ENCODE measurements around the gene PDGFB. TPM values are rescaled to one million over a fixed set of nuclear protein-coding genes. Genes with fewer than 3 reads are reported as not detected.
A peak's percentile ranks its signal among the peaks of the same experiment; 100 is the strongest.

PDGFB gene
- total and polyA plus RNA-seq, 11 donors, result 9.0 to 43.7 (median 21.3) TPM

DNA sequence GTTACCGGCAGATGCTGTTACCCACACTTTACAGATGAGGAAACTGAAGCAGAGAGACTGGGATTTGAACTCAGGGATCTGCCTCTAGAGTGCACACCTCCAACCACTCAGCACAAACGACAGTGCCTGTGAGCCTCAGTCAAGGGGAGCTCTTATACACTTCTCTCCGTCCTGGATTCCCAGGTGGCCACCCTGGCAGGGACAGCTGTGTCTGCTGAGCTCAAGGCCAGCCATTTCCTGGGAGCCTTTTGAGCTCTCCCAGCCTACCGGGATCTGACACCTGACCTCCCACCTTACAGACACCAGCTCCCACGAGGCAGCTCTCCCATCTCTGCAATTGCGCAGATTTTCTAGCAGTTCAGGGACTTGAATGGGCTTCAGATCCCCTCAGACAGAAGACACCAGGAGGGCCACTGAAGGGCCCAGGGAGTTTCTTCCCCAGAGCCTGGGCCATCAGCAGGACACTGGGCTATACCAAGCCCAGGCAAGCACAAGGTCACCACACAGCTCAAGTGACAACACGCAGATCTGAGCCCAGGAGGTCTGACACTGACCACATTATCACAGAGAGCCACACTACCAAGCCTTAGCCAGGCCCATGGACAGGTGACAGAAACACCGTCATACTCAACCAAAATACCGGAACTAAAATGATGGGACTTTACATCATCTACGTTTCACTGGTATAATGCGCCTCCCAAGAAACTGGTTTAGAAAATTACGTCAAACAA lies 17.1 kb downstream of the PDGFB start:
- WGBS, 4 donors, result 75 to 82% (median 80%) methylated on average over 12 of the region's 12 CpGs
- no peaks in the 10 kb centered on the region for H3K9me3 ChIP-seq
- H3K4me1 ChIP-seq, result peaks cover 0 to 28% (median 16%) of the 10 kb centered on the region in 12 donors
- no peak for TF ChIP-seq POLR2A (IDR thresholded peaks at IDR 0.05)
- TF ChIP-seq, protein P1, sequence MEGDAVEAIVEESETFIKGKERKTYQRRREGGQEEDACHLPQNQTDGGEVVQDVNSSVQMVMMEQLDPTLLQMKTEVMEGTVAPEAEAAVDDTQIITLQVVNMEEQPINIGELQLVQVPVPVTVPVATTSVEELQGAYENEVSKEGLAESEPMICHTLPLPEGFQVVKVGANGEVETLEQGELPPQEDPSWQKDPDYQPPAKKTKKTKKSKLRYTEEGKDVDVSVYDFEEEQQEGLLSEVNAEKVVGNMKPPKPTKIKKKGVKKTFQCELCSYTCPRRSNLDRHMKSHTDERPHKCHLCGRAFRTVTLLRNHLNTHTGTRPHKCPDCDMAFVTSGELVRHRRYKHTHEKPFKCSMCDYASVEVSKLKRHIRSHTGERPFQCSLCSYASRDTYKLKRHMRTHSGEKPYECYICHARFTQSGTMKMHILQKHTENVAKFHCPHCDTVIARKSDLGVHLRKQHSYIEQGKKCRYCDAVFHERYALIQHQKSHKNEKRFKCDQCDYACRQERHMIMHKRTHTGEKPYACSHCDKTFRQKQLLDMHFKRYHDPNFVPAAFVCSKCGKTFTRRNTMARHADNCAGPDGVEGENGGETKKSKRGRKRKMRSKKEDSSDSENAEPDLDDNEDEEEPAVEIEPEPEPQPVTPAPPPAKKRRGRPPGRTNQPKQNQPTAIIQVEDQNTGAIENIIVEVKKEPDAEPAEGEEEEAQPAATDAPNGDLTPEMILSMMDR (IDR thresholded peaks at IDR 0.05), result no peak
- H3K27ac ChIP-seq, result no peak overlapping the region
- DNase-seq (no peak), ATAC-seq (no peak)
- intact Hi-C loops (cut with DNase I), result no loop called here
- no peak overlapping the region for H3K4me3 ChIP-seq
- peaks cover 0 to 8% (median 0%) of the 10 kb centered on the region in 9 donors for H3K27me3 ChIP-seq
- peaks cover 0 to 96% (median 76%) of the 10 kb centered on the region in 9 donors for H3K36me3 ChIP-seq

DNA sequence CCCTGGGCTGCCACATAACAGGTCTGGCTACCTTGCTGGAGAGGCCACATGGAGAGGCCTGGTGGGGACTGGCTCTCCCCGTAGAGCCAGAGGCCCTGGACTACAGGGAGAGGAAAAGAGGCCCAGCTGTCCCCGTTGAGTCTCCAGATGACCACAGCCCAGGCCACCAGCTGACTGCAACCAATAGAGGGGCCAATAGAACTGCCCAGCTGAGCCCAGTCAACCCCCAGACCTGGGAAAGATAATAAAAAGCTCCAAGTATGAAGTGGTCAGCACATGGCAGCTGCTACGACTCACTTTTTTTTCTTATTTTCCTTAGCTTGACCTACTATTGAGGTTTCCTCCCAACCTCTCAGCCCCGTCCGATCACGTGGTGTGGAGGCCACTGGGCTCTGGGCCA lies 18.4 kb downstream of the PDGFB start:
- peaks cover 0 to 91% (median 71%) of the 10 kb centered on the region in 9 donors for H3K36me3 ChIP-seq

DNA sequence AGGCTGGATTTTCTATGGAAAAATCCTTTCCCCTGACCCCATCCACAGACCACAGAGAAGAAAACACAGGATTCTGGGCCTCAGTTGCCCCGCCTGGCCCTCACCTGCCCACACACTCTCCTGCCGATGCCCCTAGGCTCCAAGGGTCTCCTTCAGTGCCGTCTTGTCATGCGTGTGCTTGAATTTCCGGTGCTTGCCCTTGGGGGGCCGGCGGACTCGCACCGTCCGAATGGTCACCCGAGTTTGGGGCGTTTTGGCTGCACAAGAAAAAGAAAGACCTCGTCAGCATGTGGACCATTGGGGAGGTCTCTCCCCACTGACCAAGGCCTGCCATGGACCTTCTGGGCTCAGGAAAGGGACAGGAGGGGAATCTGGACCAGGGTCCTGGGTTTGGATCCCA lies 19.2 kb downstream of the PDGFB start:
- H3K36me3 ChIP-seq, result peaks cover 0 to 84% (median 63%) of the 10 kb centered on the region in 9 donors
- WGBS, 4 donors, result 94 to 100% (median 96%) methylated on average over 9 to 13 of the region's 13 CpGs
- no peak overlapping the region for H3K27ac ChIP-seq
- peaks cover 0 to 8% (median 0%) of the 10 kb centered on the region in 9 donors for H3K27me3 ChIP-seq
- ATAC-seq, result no peak
- H3K4me3 ChIP-seq, result no peak overlapping the region
- no peak for TF ChIP-seq POLR2A (IDR thresholded peaks at IDR 0.05)
- TF ChIP-seq, protein P1 (IDR thresholded peaks at IDR 0.05), result no peak
- intact Hi-C loops (cut with DNase I), result no loop called here
- DNase-seq, result peak in 1 of 5 donors; percentile 20
- H3K9me3 ChIP-seq, result no peaks in the 10 kb centered on the region
- H3K4me1 ChIP-seq, result peaks cover 0 to 16% (median 5%) of the 10 kb centered on the region in 12 donors

More for the DNA sequence above, 18.4 kb downstream of the PDGFB start:
- ATAC-seq (no peak), DNase-seq (no peak)
- no peak for TF ChIP-seq POLR2A (IDR thresholded peaks at IDR 0.05)
- TF ChIP-seq, protein P1 (IDR thresholded peaks at IDR 0.05), result no peak
- intact Hi-C loops (cut with DNase I), result no loop called here
- Histone ChIP-seq H3K4me3 (no peak overlapping the region), H3K4me1 (peaks cover 0 to 17% (median 12%) of the 10 kb centered on the region in 12 donors), H3K27ac (peak overlapping the region in 1 of 12 donors; percentile 28), H3K9me3 (no peaks in the 10 kb centered on the region), H3K27me3 (peaks cover 0 to 8% (median 0%) of the 10 kb centered on the region in 9 donors)
- WGBS, 4 donors, result 74 to 84% (median 83%) methylated on average over 5 to 6 of the region's 6 CpGs

DNA sequence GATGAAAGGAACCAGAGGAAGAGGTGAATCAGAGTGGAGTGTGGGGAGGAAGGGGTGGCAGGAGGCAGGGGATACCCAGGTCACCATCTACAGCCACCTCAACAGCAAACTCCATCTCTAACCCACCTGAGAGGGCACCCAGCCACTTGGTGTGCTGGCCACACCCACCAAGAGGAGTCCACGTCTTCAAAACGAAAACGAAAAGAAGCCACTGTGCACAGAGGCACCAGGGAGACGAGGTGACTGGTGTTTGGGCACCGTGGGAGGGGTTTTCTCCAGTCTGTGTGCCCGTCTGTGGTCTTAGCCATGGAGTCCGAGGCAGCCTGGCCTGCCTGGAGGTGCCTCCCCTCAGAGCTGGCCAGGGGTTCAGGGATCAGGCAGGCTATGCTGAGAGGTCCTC lies 20.2 kb downstream of the PDGFB start:
- Histone ChIP-seq H3K36me3 (peaks cover 0 to 76% (median 54%) of the 10 kb centered on the region in 9 donors), H3K27me3 (peaks cover 0 to under 1% (median 0%) of the 10 kb centered on the region in 9 donors), H3K4me1 (peaks cover 0 to 11% (median 0%) of the 10 kb centered on the region in 12 donors), H3K4me3 (no peak overlapping the region), H3K27ac (no peak overlapping the region), H3K9me3 (no peaks in the 10 kb centered on the region)
- TF ChIP-seq POLR2A (IDR thresholded peaks at IDR 0.05), result no peak
- TF ChIP-seq, protein P1 (IDR thresholded peaks at IDR 0.05), result no peak
- intact Hi-C loops (cut with DNase I), result no loop called here
- WGBS, 4 donors, result 87 to 95% (median 90%) methylated on average over 3 to 7 of the region's 7 CpGs
- peak in 2 of 5 donors; percentile 1 to 14 for DNase-seq
- ATAC-seq, result no peak
